Prostate gland (tissue), 2 donors: ENCODE results near the gene TMEM232.

Experiments
- CTCF ChIP-seq, 4 experiments: fragments of 200-600 bp in 2 of 4; fragments of 450-650 bp in 2 of 4; sonication (generic) in 2 of 4; IDR thresholded peaks; 1 replicate in 3 of 4; 2 replicates in 1 of 4; pipeline ENCODE4 v1.5.1; 2016 to 2019; ENCODE audit warnings: antibody characterized with exemption in 4 of 4, mild to moderate bottlenecking in 2 of 4, moderate library complexity in 2 of 4
- POLR2A ChIP-seq: fragments of 450-650 bp; IDR thresholded peaks from one replicate; pipeline ENCODE4 v1.6.1; 2016; ENCODE audit warnings: antibody characterized with exemption, mild to moderate bottlenecking
- POLR2AphosphoS5 ChIP-seq: sonication (generic); formaldehyde crosslinking; IDR thresholded peaks from one replicate; pipeline ENCODE4 v1.6.1; 2017; ENCODE audit warnings: antibody characterized with exemption

- TF ChIP-seq POLR2AphosphoS5 (no peak), CTCF (IDR thresholded peaks at IDR 0.05) (no peak), POLR2A (no peak)
These were observed 350.1 kb downstream of the TMEM232 start for GRCh38 chr5:110376281-110376951.
